OCI-LY1 (cell line): ENCODE data around the gene MYO1D.

Experiments used
- CTCF ChIP-seq: fragments of 200-600 bp; sonication (generic), shearing (Covaris generic); IDR thresholded peaks from 2 replicates; pipeline ENCODE4 v1.5.1; 2017; ENCODE audit warnings: mild to moderate bottlenecking, antibody characterized with exemption, low read length, moderate library complexity, mixed read lengths
- EZH2 ChIP-seq: fragments of 200-600 bp; sonication (generic), shearing (Covaris generic); IDR thresholded peaks from 2 replicates; pipeline ENCODE4 v1.8.0; 2017; ENCODE audit warnings: borderline replicate concordance, mixed run types, mild to moderate bottlenecking, antibody characterized with exemption, low read length, moderate library complexity, mixed read lengths

GRCh38 chr17:32610943-32611342, 266.0 kb downstream of the MYO1D start:
- TF ChIP-seq CTCF: no peak
- no peak for TF ChIP-seq EZH2
